Inflammatory macrophage (primary cell): ENCODE measurements around the gene ATP2C2.
"Not testable (repeated sequence)": the region's sequence is repeated elsewhere in the genome, so short reads cannot be mapped to it uniquely, and the experiment has no call there.

ENCODE experiments used
- DNase-seq, 2 donors: peaks; one replicate each; pipeline ENCODE4 v3.0.0-alpha.2; 2020 to 2022

Gene ATP2C2

GRCh38 chr16:84367750-84368307 is 509 bp upstream of the ATP2C2 start:
- DNase-seq: no peak

GRCh38 chr16:84369105-84369504 is 767 bp downstream of the ATP2C2 start:
- DNase-seq: no peak

GRCh38 chr16:84369938-84370627 is 1.7 kb downstream of the ATP2C2 start:
- no peak for DNase-seq

DNA sequence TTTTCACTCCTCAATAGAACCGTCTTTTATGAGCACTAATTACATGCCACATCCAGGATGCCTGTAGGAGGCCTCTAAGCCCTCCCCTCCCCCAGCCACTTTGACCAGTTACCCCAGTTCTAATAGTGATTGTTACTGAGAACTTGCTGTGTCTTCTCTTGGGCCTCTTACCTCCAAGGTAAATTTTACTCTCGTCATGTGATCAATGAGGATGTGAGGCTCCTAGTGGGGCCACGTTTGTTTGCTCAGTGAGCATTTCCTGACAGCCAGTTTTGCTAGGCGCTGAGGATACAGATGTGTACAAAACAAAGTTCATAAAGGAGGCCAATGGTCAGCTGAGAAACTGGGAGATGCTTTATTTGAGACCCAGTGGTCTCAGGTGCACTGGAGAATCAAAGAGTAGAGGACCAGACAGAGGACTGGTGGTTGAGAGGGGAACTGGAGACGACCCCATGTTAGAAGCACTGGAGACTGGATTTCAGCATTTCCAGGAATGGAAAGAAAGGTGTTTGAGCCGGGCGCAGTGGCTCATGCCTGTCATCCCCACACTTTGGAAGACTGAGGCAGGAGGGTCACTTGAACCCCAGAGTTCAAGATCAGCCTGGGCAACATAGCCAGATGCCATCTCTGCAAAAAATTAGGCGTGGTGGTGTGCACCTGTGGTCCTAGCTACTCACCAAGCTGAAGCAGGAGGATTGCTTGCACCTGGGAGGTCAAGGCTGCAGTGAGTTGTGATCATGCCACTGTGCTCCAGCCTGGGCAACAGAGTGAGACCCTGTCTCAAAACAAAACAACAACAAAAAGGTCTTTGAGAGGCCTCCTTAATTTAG is 2.6 kb downstream of the ATP2C2 start:
- no peak for DNase-seq

GRCh38 chr16:84371553-84371865 is 3.2 kb downstream of the ATP2C2 start:
- DNase-seq: no peak

- no peak for DNase-seq
These were observed 5.7 kb downstream of the ATP2C2 start for GRCh38 chr16:84373907-84374489.

- no peak for DNase-seq
These were observed 9.8 kb downstream of the ATP2C2 start for GRCh38 chr16:84378099-84378498.

- DNase-seq: no peak
These were observed 10.2 kb downstream of the ATP2C2 start for GRCh38 chr16:84378567-84378966.

GRCh38 chr16:84379008-84379708 is 10.8 kb downstream of the ATP2C2 start:
- DNase-seq: no peak

DNA sequence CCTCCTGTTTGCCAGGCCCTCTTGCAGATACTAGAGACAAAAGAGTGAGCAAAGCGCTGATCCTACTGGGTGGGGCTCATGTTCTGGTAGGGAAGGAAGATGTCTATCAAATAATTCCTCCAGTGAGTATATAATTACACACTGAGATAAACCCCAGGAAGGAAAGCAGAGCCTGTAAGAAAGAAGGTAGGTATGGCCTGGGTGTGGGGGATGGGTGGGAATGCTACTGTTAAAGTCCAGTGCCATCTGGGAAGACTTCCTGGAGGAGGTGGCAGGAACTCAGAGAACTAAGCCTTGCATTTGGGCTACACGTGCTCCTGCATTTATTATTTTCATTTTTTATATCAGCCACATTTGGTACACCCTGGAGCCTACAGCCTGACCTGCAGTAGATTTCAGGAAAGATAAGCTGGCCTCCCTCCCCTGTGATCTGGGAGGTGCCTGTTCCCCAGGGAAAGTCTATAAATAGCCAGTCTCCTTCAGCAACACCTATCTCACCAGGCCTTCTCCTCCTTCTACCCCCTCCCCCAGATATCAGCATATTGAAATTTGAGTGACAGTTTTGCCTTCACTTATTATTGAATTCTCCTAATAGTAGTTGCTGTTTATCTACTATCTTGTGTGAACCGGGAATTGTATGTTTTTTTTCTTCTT is 11.5 kb downstream of the ATP2C2 start:
- DNase-seq: no peak

DNA sequence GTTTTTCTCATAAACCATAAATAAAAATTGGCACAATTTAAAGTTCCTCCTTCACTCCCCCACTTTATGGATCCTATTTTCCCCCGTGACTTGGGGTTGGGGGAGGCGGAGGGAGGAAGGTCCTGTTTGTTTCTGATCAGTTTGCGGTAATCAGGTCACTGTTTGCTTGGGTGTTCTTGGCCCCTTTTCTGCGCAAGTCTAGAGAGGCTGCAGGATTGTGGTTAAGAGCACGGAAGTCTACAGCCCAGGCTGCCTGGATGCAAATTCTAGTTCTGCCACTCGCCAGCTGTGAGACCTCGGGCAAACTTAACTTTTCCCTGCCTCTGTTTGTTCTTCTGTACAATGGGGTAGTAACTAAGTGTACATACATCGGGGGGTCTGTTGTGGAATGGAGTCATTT is 12.1 kb downstream of the ATP2C2 start:
- DNase-seq: peak in 1 of 2 donors; percentile 18

- no peak for DNase-seq
These were observed 14.1 kb downstream of the ATP2C2 start for GRCh38 chr16:84382396-84382795.

GRCh38 chr16:84383106-84383505 is 14.8 kb downstream of the ATP2C2 start:
- DNase-seq: no peak

DNA sequence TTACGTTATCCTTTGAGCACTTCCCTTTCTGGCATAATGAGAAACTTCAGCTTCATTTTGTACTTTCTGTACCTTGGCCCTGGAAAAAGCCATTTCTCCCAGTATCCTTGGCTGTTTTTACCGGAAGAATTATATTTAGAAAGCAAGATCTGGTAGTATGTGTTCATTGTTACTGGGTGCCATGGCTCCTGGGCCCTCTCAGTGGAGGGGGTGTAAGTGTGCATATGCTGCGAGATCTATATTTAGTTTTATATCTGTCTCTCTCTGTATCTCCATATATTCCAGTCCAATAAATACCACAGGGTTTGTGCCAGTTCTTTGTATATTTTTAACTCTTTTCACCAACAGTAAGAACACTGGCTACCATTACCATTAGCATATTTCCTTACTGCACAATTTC is 17.7 kb downstream of the ATP2C2 start:
- no peak for DNase-seq

- DNase-seq: no peak
These were observed 18.7 kb downstream of the ATP2C2 start for GRCh38 chr16:84387021-84387420.

GRCh38 chr16:84390131-84390785 is 21.9 kb downstream of the ATP2C2 start:
- DNase-seq: no peak

DNA sequence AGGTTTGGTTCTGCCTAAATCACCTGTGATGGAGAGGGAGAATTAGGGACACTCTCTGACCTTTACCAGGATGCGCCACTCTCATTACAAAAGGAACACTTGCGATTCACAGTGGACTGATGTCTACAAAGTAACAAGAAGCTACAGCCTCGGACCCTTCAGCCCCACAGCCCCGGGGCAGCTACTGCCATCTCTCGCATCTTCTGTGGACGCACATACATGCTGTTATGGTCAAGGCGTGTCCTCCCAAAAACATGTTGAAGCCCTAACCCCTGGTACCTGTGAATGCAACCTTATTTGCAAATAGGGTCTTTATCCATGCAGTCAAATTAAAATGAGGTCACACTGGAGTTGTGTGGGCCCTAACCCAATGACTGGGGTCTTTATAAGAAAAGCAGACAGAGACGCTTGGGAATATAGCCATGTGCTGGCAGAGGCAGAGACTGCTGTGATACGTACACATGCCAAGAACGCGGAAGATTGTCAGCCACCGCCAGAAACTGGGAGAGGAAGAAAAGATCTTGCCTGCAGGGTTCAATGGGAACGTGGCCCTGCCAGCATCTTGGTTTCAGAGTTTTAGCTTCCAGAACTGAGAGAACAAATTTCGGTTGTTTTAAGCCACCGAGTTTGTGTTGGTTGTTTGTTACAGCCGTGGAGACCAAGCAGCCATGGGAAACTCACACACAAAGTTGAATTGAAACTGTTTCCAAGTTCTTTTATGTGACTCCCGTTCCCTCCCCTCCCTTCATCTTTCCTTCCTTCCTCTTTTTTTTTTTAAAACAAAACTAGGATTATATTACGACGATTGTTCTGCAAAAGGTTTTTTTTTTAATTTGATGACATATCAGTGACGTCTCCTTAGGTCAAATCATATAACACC is 23.1 kb downstream of the ATP2C2 start:
- DNase-seq: peak in 1 of 2 donors; percentile 17

- DNase-seq: no peak
These were observed 23.7 kb downstream of the ATP2C2 start for GRCh38 chr16:84392031-84392360.

- not testable (repeated sequence) for DNase-seq
These were observed 27.7 kb downstream of the ATP2C2 start for GRCh38 chr16:84396082-84396481.

DNA sequence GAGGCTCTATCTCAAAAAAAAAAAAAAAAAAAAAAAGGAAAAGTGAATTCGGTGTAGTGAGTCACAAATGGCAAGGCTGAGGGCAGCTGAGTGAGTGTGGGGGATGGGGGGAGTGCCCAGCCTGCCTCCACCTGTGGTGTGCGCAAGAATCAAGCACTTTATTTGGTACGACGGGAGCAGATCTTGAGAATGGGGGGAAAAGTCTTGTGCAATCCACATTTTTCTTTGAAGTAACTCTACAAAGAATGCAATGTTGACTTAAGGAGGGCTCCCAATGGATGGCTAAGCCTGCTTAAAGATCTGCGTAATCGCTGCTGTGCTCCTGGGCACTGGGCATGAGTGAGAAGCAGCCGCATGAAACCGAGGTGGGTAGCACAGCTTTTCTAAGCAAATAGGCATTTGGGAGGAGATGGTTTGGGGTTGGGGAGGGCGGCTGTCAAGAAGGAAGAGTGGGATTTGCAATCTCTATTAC is 28.2 kb downstream of the ATP2C2 start:
- peak in 1 of 2 donors; percentile 32 for DNase-seq

DNA sequence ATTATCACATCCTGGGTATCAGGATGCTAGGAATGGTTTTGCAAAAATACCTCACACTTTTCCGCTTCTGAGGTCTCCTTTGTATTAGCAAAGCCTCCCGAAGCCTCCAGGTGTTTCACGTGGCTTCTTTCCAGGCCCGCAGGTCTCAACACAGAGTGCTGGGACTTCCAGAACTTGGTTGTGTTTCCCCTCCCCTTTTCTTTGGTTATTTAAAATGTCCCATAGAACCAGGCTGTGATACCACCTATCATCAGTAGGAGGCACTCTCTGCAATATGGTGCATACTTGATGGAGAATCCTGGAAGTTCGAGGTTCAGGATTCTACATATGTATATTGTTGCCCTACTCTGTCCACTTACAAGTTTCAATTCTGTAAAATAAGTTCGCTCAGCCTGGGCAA is 28.8 kb downstream of the ATP2C2 start:
- no peak for DNase-seq
